Measurements from ENCODE around the gene NUMBL. TPM values are rescaled to one million over a fixed set of nuclear protein-coding genes. Genes with fewer than 3 reads are reported as not detected.
A peak's percentile ranks its signal among the peaks of the same experiment; 100 is the strongest.

Gene NUMBL
- total RNA-seq, 2 experiments from 2014 or later = 4.9 to 8.9 TPM

- peak; percentile 77 for DNase-seq (ENCODE audit: low spot score)
- BruUV-seq (replicated peaks) = no TSS peak
- Histone ChIP-seq H3K4me2 (ENCODE audit: low read length) (no peak overlapping the region), H3K9me2 (ENCODE audit: insufficient read depth, low read length) (no peaks in the 10 kb centered on the region), H3K9me3 (ENCODE audit: low read length) (no peaks in the 10 kb centered on the region), H3K36me3 (ENCODE audit: insufficient read depth, low read length) (peaks cover 28% of the 10 kb centered on the region), H3K4me3 (ENCODE audit: low read depth, low read length, poor library complexity, severe bottlenecking) (no peak overlapping the region), H4K20me1 (ENCODE audit: insufficient read depth, low read length) (no peaks in the 10 kb centered on the region), H3K4me1 (ENCODE audit: insufficient read depth, low read length, poor library complexity, severe bottlenecking) (no peaks in the 10 kb centered on the region), H2AFZ (ENCODE audit: low read length) (no peak overlapping the region), H3K27ac (ENCODE audit: low read depth, low read length, poor library complexity, severe bottlenecking) (no peak overlapping the region), H3K79me2 (ENCODE audit: insufficient read depth, low read depth, low read length) (no peaks in the 10 kb centered on the region)
- intact Hi-C loops (cut with micrococcal nuclease; ENCODE audit: unreplicated experiment) = no loop called here
- ChIA-PET POLR2A (no interaction called here), CTCF (ENCODE audit: unreplicated experiment) (no interaction called here)
- TF ChIP-seq EZH2phosphoT487 (IDR thresholded peaks at IDR 0.05; ENCODE audit: borderline replicate concordance, low read depth, low read length) = no peak
- TF ChIP-seq, protein P1, sequence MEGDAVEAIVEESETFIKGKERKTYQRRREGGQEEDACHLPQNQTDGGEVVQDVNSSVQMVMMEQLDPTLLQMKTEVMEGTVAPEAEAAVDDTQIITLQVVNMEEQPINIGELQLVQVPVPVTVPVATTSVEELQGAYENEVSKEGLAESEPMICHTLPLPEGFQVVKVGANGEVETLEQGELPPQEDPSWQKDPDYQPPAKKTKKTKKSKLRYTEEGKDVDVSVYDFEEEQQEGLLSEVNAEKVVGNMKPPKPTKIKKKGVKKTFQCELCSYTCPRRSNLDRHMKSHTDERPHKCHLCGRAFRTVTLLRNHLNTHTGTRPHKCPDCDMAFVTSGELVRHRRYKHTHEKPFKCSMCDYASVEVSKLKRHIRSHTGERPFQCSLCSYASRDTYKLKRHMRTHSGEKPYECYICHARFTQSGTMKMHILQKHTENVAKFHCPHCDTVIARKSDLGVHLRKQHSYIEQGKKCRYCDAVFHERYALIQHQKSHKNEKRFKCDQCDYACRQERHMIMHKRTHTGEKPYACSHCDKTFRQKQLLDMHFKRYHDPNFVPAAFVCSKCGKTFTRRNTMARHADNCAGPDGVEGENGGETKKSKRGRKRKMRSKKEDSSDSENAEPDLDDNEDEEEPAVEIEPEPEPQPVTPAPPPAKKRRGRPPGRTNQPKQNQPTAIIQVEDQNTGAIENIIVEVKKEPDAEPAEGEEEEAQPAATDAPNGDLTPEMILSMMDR (conservative IDR thresholded peaks at IDR 0.05; ENCODE audit: low read length) = no peak
Measured at GRCh38 chr19:40623403-40624251, 66.8 kb downstream of the NUMBL start.

DNA sequence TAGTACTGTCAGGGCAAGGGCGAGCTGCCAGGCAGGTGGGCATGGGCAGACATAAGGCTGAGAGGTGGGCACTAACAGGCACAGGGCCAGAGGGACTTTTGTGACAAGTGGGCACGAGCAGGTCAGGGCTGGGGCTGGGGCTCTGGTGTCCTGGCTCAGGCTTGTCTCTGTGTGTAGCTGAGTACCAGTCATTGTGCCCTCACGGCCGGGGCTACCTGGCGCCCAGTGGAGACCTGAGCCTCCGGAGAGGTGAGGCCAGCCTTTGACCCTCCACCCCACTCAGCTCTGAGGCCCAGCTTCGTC lies 67.7 kb downstream of the NUMBL start:
- H3K27ac ChIP-seq (ENCODE audit: low read depth, low read length, poor library complexity, severe bottlenecking) = no peak overlapping the region
- no peak for DNase-seq (ENCODE audit: low spot score)
- peaks cover 28% of the 10 kb centered on the region for H3K36me3 ChIP-seq (ENCODE audit: insufficient read depth, low read length)
- no peak overlapping the region for H2AFZ ChIP-seq (ENCODE audit: low read length)
- TF ChIP-seq, protein P1 (conservative IDR thresholded peaks at IDR 0.05; ENCODE audit: low read length) = no peak
- no peak for TF ChIP-seq EZH2phosphoT487 (IDR thresholded peaks at IDR 0.05; ENCODE audit: borderline replicate concordance, low read depth, low read length)
- no peak overlapping the region for H3K4me2 ChIP-seq (ENCODE audit: low read length)
- CTCF ChIA-PET (ENCODE audit: unreplicated experiment) = no interaction called here
- no peaks in the 10 kb centered on the region for H3K79me2 ChIP-seq (ENCODE audit: insufficient read depth, low read depth, low read length)
- POLR2A ChIA-PET = no interaction called here
- no peak overlapping the region for H3K4me3 ChIP-seq (ENCODE audit: low read depth, low read length, poor library complexity, severe bottlenecking)
- H3K9me2 ChIP-seq (ENCODE audit: insufficient read depth, low read length) = no peaks in the 10 kb centered on the region
- intact Hi-C loops (cut with micrococcal nuclease; ENCODE audit: unreplicated experiment) = no loop called here
- H3K9me3 ChIP-seq (ENCODE audit: low read length) = no peaks in the 10 kb centered on the region
- H3K4me1 ChIP-seq (ENCODE audit: insufficient read depth, low read length, poor library complexity, severe bottlenecking) = no peaks in the 10 kb centered on the region
- no TSS peak for BruUV-seq (replicated peaks)
- no peaks in the 10 kb centered on the region for H4K20me1 ChIP-seq (ENCODE audit: insufficient read depth, low read length)

GRCh38 chr19:40621966-40622772 lies 68.3 kb downstream of the NUMBL start:
- Histone ChIP-seq H2AFZ (ENCODE audit: low read length) (no peak overlapping the region), H3K9me2 (ENCODE audit: insufficient read depth, low read length) (no peaks in the 10 kb centered on the region), H3K4me3 (ENCODE audit: low read depth, low read length, poor library complexity, severe bottlenecking) (no peak overlapping the region), H3K4me1 (ENCODE audit: insufficient read depth, low read length, poor library complexity, severe bottlenecking) (no peaks in the 10 kb centered on the region), H4K20me1 (ENCODE audit: insufficient read depth, low read length) (no peaks in the 10 kb centered on the region), H3K79me2 (ENCODE audit: insufficient read depth, low read depth, low read length) (no peaks in the 10 kb centered on the region), H3K9me3 (ENCODE audit: low read length) (no peaks in the 10 kb centered on the region), H3K27ac (ENCODE audit: low read depth, low read length, poor library complexity, severe bottlenecking) (no peak overlapping the region), H3K36me3 (ENCODE audit: insufficient read depth, low read length) (peaks cover 28% of the 10 kb centered on the region), H3K4me2 (ENCODE audit: low read length) (no peak overlapping the region)
- ChIA-PET CTCF (ENCODE audit: unreplicated experiment) (no interaction called here), POLR2A (no interaction called here)
- DNase-seq (ENCODE audit: low spot score) = no peak
- intact Hi-C loops (cut with micrococcal nuclease; ENCODE audit: unreplicated experiment) = no loop called here
- BruUV-seq (replicated peaks) = no TSS peak
- no peak for TF ChIP-seq EZH2phosphoT487 (IDR thresholded peaks at IDR 0.05; ENCODE audit: borderline replicate concordance, low read depth, low read length)
- TF ChIP-seq, protein P1 (conservative IDR thresholded peaks at IDR 0.05; ENCODE audit: low read length) = no peak
